ENCODE measurements around the gene ZNF124.

- TF ChIP-seq SUZ12 (IDR thresholded peaks at IDR 0.05; ENCODE audit: extremely low read depth, insufficient read depth, insufficient read length) (no peak), ZNF274 (IDR thresholded peaks at IDR 0.05; ENCODE audit: low read depth, low read length) (no peak), YY1 (IDR thresholded peaks at IDR 0.05; ENCODE audit: insufficient read depth, insufficient read length) (no peak)
Observed at GRCh38 chr1:247131236-247131635, 40.6 kb downstream of the ZNF124 start.

Measured in NT2/D1 (cell line).